ENCODE data around the gene IL1A.
A peak's percentile ranks its signal among the peaks of the same experiment; 100 is the strongest.

IL1A gene

GRCh38 chr2:112762276-112762675, 22.0 kb downstream of the IL1A start:
- ATAC-seq (no peak), DNase-seq (no peak)

DNA sequence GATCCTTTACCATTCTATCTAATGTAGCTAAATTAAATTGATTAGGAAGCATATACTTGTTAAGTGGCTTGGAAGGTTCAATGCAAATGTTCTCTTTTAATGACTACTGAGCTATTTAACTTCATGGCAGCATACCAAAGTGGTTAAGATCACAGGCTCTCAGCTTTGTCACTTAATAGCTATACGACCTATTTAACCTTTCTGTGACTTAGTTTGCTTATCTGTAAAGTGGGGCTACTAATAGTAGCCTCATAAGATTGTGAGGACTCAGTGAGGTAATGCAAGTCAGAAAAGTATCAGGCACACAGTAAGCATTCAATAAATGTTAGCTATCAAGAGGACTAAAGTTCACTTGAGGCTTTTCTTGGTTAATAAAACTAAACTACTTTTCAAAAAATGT, 24.1 kb downstream of the IL1A start:
- ATAC-seq, result no peak
- DNase-seq, result no peak

DNA sequence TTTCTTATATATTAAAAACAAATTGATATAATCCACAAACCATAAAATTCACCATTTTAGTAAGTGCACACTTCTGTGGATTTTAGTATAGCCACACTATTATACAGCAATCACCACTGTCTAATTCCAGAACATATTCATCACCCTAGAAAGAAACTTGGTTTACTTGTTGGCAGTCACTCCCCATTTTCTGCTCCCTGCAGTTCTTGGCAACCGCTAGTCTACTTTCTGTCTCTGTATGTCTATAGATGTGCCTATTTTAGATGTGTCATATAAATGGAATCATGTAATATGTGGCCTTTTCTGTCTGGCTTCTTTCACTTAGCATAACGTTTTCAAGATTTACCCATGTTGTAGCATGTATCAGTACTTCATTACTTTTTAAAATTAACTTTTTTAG, 25.6 kb downstream of the IL1A start:
- no peak for DNase-seq
- no peak for ATAC-seq

DNA sequence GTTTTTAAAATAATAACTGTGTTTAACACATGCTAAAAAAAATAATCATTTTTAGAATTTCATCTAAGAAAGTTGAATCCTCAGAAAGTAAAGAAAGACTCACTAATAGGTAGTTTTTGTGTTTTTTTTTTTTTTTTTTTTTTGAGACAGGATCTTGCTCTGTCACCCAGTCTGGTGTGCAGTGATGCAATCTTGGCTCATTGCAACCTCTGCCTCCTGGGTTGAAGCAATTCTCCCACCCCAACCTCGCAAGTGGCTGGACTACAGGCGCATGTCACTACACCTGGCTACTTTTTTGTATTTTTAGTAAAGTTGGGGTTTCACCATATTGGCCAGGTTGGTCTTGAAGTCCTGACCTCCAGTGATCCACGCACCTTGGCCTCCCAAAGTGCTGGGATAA, 27.0 kb downstream of the IL1A start:
- no peak for DNase-seq
- no peak for ATAC-seq

- no peak for DNase-seq
- ATAC-seq, result no peak
Observed at GRCh38 chr2:112756207-112756606, 28.1 kb downstream of the IL1A start.

- ATAC-seq (no peak), DNase-seq (no peak)
Observed at GRCh38 chr2:112755444-112755843, 28.8 kb downstream of the IL1A start.

DNA sequence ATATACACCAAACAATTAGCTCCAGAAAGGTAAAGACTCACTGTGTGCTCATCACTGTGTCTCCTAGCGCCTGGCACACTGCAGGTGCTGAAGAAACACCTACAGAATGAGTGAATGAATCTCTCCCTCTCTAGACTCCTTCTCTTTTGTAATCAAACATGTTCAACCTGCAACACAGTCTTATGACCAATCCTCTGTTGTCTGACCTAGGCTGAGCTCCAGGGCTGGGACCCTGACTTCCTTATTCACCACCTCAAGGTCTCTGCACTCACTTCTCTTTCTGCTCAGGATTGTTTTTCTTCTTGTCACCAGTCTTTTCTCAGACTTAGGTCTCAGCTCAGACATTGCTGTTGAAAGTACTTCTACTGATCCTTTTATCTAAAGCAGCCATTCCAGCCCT, 29.7 kb downstream of the IL1A start:
- no peak for DNase-seq
- no peak for ATAC-seq

GRCh38 chr2:112752667-112753066, 31.6 kb downstream of the IL1A start:
- DNase-seq (no peak), ATAC-seq (no peak)

DNA sequence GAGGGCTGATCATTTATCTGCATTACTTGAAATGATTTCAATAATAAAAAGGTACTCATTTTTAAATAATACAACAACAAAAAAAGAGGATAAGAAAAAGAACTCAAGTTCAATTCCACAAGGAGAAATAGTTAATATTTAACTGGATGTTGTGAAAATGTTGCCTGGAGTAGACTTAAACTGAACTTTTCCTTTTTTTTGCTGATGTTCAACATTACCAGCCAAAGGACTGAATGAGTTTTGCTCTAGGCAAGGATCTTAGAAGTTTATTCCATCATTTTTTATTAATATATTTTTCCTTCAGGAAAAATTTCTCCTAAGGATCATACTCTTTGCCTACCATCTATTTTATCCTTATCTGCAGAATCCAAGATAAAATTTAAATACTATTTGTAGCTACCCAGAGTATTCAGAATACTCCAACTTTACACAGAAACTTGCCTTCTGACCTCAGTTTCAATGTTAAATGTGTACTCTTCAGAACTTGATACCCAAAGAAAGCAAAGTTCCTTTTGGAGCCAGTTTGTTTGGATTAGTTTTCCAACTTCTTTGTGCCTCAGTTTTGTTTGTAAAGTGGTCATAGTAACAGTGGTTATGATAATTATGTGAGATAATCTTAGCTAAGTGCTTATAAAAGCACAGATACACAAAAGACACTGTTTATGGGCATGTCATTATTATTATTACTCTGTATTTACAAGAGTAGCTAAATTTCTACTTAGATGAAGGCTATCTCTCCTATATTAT, 32.7 kb downstream of the IL1A start:
- ATAC-seq (no peak), DNase-seq (no peak)

DNA sequence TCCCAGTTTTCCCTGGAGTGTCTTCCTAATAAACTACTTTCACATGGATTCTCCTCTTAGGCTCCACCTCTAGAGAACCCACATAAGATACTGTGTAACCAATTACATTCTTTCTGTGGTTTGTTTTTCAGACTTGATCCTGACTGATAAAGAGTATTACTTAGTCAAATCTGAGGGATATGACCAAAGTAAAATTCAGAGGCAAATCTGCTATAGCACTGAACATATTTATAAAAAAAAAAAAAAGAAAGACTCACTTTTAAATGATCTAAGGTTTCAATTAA, 33.8 kb downstream of the IL1A start:
- ATAC-seq (no peak), DNase-seq (no peak)

DNA sequence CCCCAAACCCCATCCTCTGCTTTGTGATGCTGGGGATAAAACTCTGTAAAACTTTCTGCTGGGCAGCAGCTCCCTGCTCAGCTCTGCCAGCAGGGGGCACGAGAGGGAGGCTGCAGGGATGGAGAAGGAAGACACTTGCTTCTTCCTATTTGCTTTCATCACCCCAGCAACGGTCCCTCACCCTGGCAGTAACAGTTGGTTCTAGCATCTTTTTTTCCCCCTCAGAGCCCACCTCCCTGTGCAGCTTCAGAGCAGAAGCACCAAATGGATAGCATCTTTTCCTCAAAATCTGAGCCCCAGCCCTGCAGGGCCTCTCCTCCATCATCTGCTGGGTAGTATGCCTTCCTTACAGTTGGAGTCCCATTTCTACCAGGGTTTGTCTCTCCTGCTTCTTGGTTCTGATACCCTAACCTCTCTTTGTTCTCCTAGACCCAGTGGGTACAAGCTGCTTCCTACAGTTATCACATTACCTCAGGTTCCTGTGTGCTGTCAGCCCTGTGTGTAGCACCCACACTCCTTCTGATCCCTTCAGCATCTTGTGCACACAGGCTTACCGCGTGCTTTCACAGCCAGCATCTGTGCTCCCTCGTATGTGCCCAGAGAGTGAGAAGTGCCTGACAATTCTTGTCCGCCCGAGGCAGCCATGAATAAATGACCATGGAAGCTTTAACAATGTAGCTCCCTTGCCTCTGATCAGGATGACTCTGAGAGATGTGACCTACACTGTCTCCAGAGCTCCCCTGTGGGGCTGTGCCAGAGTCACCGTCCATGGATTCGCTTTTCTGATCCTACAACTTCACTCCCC, 34.3 kb downstream of the IL1A start:
- ATAC-seq, result peak; percentile 91
- DNase-seq, result peak; percentile 89

- DNase-seq, result no peak
- ATAC-seq, result no peak
Observed at GRCh38 chr2:112740527-112740926, 43.8 kb downstream of the IL1A start.

- ATAC-seq (no peak), DNase-seq (no peak)
Observed at GRCh38 chr2:112737542-112738232, 46.6 kb downstream of the IL1A start.

- ATAC-seq (no peak), DNase-seq (no peak)
Observed at GRCh38 chr2:112733871-112734270, 50.4 kb downstream of the IL1A start.

DNA sequence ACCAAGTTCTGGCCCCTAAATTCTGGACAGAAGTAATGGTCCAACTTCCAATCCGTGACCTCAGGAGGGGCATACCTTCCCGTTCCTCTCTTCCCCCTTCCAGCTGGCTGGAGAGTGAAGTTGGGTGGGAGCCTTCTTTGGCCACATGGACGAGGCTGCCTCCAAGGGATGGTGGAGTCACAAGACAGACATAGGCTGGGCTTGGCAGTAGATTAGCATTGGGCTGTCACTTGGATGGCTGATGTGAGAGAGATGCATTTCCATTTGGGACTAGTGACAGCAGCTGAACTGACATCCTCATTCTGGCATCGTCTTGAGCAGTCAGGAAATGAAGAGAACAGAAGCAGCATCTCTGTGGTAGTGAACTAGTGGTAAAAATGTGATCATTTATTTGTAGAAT, 50.8 kb downstream of the IL1A start:
- ATAC-seq, result no peak
- no peak for DNase-seq

DNA sequence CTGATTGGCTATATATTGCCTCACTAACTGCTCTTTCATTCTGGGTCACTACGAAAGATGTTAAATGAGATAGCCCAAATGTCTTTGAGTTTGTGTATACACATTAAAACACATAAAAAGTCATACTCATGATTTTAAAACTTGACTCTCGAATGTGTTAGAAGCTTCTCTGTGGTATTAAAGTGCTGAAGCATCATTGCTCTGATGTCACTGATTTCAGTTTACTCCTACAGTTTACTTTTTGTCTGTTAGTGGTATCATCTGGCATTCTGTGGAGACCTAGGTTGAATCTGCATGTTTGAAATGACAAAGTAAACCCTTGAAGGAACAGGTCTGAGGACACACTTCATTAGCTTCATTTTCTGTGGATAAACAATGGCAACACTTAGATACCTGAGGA, 52.8 kb downstream of the IL1A start:
- DNase-seq (no peak), ATAC-seq (no peak)

DNA sequence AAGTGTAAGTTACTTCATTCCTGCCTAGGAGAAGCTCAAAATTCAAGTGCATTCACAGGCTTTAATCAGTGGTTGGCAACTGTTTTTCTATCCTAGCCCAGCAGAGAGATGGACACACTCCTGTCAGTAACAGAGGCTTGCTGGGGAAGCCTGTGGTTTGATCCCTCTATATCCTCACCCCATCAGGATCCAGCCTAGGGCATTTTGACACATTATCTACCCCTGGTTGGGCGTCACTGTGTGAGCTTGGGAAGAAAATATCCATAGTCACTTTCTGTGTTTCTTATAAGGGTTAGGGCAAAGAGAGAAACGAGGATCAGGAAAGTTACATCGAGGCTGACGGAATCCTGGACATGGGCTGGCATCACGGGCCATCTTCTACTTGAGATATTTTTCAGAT, 53.5 kb downstream of the IL1A start:
- DNase-seq (no peak), ATAC-seq (no peak)

DNA sequence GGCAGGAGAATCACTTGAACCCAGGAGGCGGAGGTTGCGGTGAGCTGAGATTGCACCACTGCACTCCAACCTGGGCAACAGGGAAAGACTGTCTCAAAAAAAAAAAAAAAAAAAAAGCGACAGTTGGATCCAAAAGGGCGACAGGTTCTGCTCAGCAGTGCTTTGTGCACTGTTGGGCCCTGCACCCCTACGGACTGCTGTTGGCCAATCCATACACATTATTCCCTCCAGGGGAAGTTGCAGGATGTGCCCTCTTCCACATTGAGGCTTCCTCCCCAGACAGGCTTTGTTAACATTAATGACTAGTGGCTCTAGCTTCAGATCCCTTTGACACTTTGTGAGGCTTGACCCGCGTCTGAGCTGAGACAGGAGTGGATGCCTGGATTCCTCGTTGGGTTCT, 54.1 kb downstream of the IL1A start:
- ATAC-seq, result no peak
- DNase-seq, result no peak

DNA sequence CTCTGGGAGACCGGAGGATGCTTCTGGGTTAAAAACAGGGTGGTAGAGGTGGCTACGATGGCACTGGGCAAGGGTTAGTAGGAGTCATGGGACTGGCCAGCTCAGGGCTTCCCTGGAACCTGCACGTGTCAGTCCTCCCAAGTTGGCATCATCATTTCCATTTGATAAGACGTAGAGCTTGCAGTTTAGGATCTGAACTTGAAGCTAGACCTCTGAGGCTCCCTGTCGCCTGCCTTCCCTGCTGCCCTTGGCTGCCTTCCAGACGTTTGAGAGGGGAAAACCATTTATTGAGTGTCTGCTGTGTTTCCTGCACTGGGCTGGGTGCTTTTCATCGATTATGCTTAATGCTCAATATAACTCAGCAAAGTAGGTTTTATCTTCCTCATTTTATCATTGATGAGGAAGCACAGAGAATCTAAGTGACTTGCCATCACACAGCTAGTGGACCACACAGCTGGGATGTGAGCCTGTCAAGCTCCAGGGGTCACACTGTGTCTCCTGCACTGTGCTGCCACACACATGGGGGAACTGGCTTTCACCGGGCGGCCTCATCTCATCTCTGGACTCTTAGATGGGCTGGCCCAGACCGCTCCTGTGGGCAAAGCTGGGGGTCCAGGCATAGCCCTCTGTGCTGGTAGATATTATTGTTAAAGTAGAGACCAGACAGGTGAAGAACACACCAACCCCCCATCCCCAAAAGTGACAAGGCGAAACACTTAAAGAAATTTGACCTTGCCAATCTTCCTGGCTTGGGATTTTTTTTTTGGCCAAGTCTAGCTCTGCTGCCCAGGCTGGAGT, 55.7 kb downstream of the IL1A start:
- DNase-seq (no peak), ATAC-seq (no peak)

DNA sequence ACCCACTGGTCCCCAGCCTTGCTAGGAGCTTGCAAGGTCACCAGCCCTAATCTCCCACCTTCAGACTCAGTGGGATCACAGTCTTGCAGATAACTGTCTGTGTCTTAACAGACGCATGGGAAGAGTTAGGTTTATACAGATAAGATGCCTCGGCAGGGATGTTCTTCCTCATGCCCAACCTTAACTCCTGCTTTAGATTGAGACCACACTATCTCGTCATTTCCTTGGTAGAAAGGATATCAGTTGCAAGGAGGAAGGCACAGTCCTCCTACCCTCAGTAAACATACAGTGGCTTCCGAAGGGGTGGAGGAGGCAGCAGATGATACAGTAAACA, 56.3 kb downstream of the IL1A start:
- no peak for ATAC-seq
- DNase-seq, result no peak

- DNase-seq (no peak), ATAC-seq (no peak)
Observed at GRCh38 chr2:112727276-112728028, 56.8 kb downstream of the IL1A start.

All from stimulated activated naive CD8-positive, alpha-beta T cell treated with anti-CD3 and anti-CD28 coated beads, Interleukin-15, Interleukin-2, amounts not matched to agents 100 U/mL and 50 U/mL, for 24 hours (primary cell).